EH (cell line): ENCODE data around the gene ARHGAP12.

Experiments used
- DNase-seq: peaks from one replicate; pipeline ENCODE4 v3.0.0-alpha.2; 2015; ENCODE audit warnings: low read depth

The ARHGAP12 gene

DNA sequence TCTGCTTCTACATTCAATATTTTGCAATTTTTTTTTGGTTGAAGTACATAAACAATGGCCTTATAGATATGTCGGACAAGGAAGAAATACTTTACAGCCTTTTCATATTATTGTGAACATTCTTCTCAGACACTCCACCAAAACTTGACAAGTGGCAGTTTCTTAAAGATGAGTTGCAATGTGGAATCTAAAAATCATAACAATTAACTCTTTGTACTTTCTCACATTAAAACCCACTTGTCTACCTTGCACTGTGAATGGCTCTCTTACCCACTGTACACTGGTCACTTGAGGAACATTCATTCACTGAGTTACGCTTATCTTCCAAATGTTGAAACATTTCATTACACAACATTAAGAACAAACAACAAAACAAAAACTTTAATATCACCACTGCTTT lies 44.2 kb downstream of the ARHGAP12 start:
- no peak for DNase-seq

DNA sequence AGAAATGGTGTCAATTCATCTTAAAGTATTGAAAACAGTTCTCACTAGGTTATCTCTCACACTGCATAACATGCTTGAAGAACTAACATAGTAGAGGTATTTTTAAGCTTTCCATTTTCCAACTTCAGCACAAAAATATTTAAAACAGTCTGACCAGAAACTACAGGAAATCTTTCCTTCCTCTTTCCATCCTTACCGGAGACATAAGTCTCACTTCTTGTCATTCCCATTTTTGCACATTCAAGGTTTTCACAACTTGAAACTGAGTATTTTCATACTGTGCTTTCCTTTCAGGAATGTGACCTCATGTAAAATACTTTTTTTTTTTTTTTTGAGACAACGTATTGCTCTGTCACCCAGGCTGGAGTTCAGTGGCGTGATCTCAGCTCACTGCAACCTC lies 45.2 kb downstream of the ARHGAP12 start:
- peak; percentile 4 for DNase-seq

DNA sequence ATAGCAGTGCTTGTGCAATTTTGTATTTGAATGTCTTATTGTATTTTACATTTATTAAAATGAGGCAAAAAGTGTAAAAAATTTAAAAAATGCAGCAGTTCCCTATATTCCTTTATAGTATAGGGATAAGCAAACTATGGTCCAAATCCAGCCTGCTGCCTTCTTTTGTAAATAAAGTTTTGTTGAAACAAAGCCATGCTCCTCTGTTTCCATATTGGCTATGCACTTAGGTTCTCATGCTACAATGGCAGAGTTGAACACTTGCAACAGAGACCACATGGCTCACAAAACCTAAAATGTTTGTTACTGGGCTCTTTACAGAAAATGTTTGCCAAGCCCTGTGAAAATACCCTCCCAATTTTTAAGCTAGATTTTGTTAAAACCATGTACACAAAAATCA lies 50.1 kb downstream of the ARHGAP12 start:
- DNase-seq = no peak

DNA sequence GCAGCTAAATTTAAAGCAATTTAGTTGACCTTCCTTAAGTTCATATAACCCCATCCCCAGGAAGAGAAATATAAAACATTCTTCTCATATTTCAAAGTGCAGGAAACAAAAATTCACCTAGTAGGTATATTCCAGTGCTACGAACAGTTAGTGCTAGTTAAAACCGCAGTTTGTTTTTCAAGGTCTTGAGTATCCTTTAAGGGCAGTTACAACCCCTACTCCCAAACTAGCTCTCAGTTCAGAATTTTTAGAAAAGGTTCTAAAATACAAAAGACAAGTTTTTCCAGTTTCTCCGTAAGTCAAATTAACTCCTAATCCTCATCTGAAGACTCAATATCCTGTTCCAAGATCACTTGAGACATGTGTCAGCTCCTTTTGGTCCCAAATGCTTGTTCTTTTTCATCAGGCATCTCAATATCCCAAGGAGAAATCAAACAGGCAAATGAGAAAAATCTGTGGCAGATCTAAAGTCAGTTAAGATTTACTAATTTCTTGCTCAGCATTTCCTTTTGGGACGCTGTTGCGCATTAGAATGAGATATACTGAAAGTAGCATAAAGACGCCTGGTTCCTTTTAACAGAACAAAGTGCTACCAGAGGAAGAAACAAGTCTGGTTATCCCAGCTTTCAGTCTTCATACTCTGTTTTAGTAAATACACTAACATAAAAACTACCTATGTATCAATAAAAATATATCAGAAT lies 51.8 kb downstream of the ARHGAP12 start:
- no peak for DNase-seq

DNA sequence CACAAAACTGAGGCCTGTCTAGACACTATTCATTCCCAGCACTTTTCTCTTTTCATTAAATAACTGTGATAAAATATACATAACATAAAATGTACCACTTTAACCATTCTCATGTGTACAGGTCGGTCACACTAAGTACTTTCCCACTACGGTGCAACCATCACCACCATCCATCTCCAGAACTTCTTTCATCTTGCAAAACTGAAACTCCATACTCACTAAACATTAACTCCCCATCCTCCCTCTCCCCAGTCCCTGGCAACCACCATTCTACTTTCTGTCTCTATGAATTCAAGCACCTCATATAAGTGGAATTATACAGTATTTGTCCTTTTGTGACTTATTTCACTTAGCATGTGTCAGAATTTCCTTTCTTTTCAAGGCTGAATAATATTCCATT lies 53.0 kb downstream of the ARHGAP12 start:
- DNase-seq = no peak

DNA sequence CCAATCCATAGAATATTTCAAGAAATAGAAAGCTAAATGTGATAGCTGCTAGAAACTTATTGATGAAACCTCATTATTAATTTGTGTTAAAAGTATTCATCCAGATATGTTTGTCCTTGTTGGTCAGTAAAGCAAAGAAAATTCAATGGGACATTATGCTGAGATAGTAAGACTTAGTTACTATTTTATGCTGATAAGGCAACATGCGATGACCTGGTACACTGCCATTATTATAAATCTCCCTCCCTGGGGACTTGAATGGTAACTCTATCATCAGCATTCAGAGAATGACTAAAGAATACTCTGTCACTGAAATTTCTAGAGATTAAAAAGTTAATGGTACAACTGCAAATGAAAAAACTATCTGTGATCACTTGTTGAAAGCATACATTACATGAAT lies 54.9 kb downstream of the ARHGAP12 start:
- no peak for DNase-seq

DNA sequence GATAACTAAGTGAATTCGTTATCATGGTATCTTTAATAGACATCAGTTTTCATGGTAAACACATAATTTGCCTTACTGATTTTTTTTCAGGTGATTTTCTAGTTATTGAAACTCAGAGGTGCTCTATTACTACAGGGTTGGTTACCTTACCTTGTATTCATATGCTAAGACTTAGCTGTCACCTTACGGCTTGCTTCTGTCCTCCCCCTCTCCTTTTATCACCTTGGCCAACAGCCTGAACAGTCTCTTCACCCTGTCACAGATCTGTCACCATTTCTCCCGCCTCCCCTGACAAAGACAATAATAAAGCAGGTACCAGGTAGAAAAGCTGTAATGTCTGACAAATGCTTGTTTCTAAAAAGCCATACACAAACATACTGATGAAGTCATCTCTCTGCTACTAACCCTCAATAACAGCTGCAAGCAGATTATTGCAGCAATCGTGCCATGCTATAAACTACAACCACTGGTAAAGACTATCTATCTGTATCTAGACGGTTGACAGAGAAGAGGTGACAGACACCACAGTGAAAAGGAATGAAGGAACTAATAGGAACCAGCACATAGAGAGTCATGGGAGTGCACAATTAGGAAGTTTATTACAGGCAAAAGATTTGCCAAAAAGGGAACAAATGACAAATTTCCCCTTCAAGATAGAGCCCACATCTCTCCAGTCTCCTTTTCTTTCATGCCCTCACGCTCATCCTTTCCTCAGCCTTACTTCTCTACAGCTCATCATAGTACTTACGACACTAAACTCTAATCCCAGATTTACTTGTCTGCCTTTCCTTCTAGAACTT lies 57.2 kb downstream of the ARHGAP12 start:
- no peak for DNase-seq

DNA sequence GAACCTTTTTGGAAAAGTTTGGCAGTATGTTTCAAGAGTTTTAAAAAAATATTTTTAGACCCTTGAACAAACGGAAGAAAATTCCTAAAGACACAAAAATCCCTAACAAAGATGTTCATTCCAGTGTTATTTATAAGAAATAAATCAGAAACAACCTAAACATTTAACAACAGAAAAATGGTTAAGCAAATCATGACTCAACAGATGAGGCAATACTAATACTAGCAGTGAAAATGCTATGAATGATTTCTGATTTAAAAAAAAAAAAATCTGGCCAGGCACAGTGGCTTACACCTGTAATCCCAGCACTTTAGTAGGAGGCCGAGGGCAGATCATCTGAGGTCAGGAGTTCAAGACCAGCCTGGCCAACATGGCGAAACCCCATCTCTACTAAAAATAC lies 61.0 kb downstream of the ARHGAP12 start:
- peak; percentile 35 for DNase-seq

DNA sequence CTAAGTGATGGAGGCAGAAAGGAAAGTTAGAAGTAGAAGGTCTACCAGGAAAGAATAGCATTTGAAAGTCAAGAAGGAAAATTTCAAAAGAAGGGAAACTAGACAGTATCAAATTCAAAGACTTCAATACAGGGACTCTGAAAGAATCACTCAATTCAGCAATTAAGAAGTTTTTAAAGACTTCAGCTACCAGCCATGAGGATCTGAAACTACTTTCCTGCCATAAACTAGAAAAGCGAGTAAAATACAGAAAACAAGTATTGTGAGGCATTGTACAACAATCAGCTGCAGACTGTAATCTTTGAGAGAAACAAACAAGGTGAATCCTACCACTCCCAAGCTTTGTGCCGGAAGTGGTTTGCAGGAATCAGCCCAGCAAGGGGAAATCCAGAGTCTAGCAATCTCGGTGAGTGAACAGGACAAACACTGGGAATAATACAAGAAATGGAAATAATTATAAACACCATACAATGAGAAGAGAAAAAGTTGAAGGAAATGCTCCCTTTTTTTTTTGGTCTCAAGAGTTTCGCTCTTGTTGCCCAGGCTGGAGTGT lies 62.4 kb downstream of the ARHGAP12 start:
- no peak for DNase-seq

DNA sequence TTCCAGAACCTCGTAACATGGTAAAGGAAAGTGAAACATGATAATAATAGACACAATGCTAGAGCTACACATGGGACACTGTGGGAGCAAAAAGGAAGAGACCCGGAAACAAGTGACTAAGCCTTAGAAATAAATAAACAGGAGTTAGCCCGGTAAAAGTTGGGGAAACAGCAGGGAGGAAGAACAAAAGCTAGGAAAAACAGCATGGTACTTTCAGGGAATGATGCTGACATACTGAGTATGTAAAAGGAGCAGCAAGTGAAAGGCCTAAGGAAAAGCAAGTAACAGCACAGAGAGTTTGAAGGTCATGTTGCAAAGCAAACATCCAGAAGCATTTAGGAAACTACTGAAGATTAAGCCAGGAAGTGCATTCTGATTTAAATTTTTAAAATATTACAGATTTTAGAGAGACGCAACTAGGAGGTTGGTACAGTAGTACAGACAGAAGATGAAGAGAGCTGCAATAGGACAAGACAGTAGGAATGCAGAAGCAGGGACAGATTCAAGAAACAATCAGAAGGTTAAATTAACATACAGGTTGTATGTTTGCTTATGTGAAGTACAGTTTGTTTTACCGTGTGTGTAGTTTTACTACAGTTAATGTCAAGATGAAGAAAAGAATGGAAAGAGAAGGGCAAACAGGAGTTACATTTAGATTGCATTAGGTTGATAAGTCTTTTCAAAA lies 63.7 kb downstream of the ARHGAP12 start:
- DNase-seq = peak; percentile 58

DNA sequence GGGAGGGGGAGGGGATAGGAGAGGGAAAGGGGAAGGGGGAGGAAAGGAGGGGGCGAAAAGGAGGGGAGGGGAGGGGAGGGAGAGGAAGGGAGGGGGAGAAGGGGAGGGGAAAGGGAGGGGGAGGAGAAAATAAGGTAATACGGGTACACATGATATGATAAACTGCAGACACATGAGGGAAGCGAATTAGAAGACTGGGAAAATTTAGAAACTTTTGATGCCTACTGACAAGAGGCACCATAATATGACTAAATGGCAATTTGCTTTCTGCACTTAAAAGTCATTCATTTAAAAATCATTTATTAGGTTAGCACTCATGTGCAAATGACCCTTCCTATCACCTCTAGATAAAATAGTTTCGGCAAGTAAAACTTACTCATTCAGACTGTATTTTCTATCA lies 73.6 kb downstream of the ARHGAP12 start:
- no peak for DNase-seq

DNA sequence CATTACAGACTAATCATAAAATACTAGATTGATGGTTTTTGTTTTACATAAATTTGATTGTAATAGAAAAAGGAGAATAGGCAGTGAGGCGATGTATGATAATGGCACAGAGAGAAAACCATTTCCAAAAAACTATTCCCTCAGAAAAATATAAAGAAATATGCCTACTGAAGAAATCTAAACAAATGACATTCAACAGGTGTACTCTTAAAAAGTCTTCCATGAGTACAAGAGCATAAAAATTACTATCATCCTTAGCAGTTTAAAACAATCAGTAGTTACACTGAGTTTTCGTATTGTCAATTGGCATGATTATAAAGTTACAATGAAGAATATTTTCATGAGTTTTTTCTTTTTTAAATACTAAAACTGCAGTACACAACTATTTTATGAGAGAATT lies 75.0 kb downstream of the ARHGAP12 start:
- no peak for DNase-seq

DNA sequence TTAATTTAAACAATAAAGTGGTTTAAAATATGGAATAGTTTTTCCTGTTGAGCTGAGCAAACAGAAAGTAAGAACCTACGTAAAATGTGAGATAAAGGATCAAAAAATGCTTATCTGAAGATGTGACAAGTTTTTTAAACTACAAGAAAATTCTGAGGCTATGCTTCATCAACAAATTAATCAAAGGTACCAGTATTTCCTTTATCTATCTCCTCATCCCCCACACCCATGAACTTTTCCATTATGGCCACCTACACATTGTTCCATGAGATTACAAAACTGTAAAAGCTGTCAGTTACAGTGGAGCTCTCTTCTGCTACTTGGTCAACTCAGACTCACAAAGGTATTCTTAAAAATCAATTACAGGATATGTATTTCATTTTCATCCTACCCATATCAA lies 77.4 kb downstream of the ARHGAP12 start:
- no peak for DNase-seq

DNA sequence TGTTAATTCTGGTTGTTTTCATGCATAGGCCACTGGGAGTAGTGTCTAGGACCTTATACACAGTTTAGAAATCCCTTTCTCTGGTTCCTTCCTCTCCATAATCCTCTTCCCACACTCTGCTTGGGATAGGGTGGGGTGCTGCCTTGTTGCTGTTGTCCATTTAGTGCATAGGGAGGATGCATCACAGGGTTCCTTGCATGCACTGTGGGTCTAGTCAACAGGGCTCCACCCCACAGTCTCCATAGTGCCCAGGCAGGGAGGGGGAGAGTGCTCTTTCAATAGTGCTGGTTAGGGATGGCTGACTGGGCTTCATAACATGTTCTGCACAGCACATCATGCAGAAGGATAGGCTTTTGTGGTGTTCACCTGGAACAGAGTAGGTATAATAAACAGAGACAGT lies 81.1 kb downstream of the ARHGAP12 start:
- DNase-seq = no peak

DNA sequence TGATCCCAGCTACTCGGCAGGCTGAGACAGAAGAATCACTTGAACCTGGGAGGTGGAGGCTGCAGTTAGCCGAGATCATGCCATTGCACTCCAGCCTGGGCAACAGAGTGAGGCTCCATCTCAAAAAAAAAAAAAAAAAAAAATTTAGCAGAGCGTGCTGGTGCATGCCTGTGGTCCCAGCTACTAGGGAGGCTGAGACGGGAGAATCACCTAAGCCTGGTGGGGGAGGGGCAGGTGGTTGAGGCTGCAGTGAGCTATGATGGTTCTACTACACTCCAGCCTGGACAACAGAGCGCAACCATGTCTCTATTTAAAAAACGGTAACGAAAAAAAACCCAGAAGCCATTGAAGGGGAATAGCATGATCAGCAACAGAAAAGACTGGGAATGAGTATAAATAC lies 89.9 kb downstream of the ARHGAP12 start:
- no peak for DNase-seq

DNA sequence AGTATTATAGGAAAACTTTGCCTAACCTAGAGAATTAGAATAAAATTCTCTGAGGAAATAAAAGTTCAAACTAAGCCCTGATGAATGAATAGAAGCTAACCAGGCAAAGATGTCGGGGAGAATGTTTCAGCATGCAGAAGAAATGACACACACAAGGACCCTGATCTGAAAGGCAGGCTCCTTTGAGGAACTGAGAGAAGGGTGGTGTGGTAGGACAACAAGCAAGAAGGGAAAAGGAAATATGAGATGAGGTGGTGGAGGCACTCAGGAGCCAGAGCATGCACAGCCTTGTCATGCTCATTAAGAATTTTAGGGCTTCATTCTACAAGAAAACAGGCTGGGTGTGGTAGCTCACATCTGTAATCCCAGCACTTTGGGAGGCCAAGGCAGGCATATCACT lies 90.6 kb downstream of the ARHGAP12 start:
- DNase-seq = no peak

DNA sequence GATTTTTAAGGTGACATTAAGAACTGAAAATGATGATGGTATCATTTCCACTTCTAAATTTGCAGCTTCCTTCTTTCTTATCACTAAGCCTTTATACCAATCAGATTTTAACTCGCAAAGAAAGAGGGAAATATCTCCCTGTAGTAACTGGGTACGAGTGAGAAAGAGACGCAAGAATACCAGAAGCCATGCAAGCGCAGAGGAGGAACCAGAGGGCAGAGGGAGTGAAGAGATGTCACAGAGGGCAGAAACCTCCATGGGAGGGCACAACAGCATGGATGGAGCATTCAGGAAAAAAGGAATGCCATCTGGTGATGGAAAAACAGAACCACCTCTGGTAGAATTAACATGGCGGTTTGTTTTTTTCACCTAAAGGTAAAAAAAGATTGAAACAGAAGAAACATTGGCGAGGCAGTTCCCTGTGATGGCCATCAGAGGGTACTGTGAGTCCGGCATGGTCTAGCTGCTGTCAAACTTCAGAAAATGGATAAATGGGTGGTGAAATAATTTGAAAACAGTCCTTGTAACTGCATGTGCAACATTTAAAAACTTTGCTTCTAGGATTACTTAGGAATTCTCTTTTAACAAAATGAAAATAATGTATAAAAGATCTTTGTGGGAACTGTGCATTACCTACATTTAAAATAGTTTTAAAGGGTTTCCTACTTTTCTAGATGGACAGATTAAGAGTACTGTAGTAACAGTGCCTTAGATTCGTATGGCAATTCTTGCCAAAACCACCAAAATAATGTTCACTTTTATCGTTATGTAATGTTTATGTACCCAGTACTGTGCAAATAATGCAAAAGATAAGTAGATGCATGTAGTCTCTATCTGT lies 91.8 kb downstream of the ARHGAP12 start:
- peak; percentile 44 for DNase-seq

DNA sequence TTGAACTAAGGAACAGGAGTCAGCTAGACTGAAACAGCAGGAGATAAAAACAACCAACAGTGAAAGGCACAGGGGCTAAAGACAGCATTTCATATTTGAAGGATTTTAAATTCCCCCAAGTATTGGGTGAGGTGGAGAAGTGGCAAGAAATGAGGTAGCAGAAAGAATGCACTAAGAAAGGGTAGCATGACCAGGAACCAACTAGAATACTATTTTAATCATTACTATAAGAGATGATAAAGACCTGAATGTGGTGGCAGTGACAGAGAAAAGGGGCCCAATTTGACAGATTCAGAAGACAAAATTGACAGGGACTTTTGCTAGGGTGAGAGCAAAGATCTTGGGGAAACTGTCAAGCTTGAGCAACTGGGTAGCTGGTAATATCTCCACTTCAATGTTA lies 94.9 kb downstream of the ARHGAP12 start:
- DNase-seq = no peak

DNA sequence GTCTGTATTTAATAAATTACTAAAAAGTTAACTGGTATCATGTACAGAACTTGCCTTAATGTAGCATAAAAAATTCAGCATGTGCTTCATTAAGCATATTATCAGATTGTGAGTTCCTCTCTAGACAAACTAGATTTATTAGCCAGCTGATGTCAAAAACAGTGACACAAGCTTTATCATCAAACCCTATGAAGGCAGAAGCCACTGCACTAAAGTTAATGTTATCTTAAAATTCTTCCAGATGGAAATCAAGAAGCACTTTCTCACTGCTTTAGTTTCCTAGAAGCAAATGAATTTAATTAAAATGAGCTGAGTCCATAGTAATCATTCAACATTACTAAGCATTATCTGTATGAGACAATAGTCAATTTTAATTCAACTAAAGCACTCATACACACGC lies 96.4 kb downstream of the ARHGAP12 start:
- DNase-seq = no peak

DNA sequence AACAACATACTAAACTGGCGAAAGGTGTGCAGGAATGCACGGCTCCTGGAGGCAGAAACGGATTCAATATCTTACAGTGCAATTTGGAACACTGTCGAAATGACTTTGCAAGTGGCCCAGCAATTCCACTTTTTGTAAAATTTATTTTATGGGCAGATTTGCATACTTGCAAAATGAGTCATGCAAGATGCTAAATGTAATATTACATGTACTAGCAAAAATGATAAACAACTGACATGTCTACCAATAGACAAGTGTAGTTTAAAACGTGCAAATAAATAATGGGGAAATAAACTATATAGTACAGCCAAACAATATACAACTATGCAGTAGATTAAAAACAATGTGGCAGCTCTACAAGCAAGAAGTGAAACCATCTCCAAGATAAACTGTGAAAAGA lies 97.7 kb downstream of the ARHGAP12 start:
- DNase-seq = peak; percentile 62

DNA sequence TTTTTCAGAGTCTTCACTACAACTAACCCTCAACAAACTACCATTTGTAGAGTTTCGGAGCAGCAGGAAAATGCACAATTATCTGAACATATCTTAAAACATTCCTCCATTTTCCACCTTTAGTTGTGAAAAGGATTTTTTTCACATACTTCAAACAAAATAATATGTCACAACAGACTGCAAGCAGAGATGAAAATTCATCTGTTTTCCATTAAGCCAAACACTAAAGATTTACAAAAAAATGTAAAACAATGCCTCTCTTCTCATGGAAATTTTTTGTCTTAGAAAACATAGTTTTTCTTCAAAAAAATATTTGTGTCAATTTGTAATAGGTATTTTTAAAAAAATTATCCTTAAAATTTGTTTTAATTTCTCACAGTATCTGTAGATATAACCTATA lies 98.9 kb downstream of the ARHGAP12 start:
- DNase-seq = no peak

DNA sequence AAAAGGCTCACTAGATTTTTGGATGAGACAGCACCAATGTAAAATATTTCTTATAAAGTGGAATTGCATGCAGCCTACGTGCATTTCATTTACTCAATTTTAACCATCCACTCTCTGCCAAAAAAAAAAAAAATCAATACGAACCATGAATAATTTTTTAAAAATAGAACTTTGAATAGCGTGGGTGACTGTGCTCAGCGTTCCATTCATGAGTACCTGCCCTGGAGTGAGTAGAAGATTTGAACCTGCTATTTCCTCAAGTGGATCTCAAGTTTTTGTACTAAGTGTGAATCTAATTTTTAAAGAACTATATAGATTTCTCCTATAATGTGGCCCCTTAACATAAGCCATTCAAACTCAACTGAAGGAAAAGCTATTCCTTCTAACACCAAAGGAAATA lies 105.3 kb downstream of the ARHGAP12 start:
- no peak for DNase-seq
